IPS-18a (cell line): ENCODE measurements around the gene ADCY3.

Experiments used
- H3K27ac ChIP-seq: one replicate; pipeline ENCODE4 v1.5.1; 2013; ENCODE audit warnings: low read length
- H3K27me3 ChIP-seq: one replicate; pipeline ENCODE4 v1.6.1; 2013; ENCODE audit warnings: mild to moderate bottlenecking, low read length; ENCODE audit not compliant: control insufficient read depth, insufficient read depth
- H3K36me3 ChIP-seq: one replicate; pipeline ENCODE4 v1.6.1; 2013; ENCODE audit warnings: low read depth, low read length; ENCODE audit not compliant: control insufficient read depth
- H3K4me1 ChIP-seq: one replicate; pipeline ENCODE4 v1.6.1; 2013; ENCODE audit warnings: low read depth, low read length; ENCODE audit not compliant: control insufficient read depth
- H3K4me3 ChIP-seq: one replicate; pipeline ENCODE4 v1.5.1; 2013; ENCODE audit warnings: low read length
- H3K9ac ChIP-seq: one replicate; pipeline ENCODE4 v1.6.1; 2013; ENCODE audit warnings: mild to moderate bottlenecking, low read length, moderate library complexity
- H3K9me3 ChIP-seq: one replicate; pipeline ENCODE4 v1.6.1; 2013; ENCODE audit warnings: low read depth, low read length; ENCODE audit not compliant: control insufficient read depth

The ADCY3 gene

DNA sequence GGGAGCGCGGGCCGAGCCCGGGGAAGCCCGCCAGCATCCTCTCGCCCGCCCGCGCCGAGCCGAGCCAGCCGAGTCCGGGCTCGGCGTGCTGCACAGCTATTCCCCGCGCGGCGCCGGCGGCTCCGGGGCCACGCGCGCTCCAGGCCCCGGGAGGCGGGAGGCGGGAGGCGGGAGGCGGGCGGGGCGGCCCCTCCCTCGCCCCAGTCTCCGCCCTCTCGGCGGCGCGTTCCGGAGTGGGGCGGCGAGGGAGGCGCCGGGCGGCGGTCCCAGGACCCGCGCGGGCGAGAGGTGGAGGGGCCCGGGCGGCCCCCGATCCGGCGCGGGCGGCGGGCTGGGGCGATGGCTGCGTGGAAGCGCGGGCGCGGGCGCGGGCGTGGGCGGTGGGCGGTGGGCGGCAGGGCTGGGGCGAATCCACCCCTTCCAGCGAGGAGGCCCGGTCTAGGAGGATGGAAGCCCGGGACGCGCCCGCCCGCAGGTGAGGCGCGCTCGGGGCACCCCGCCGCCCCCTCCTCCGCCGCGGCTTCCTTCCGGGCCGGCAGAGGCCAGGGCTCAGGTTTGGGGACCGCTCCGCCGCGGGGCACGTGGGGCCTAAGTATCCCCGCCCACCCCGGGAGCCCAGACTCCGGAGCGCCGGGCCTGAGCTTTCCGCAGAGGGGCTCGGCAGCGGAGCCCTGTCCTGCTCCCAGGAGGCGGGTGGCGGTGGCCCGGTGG is at the start of gene ADCY3:
TSS of gene ADCY3 (minus strand) at position 140 of the 711 bp plus-strand sequence. CDS start 1,250 bp downstream, outside the sequence.
- H3K27me3 ChIP-seq, result peaks cover 5% of the 10 kb centered on the region
- H3K27ac ChIP-seq, result no peak within 1 kb of the TSS
- peak within 1 kb of the TSS; percentile 24 for H3K9ac ChIP-seq
- H3K4me1 ChIP-seq, result no peaks in the 10 kb centered on the region
- H3K9me3 ChIP-seq, result no peaks in the 10 kb centered on the region
- H3K36me3 ChIP-seq, result no peaks in the 10 kb centered on the region
- peak within 1 kb of the TSS; percentile 52 for H3K4me3 ChIP-seq

- H3K4me1 ChIP-seq, result peaks cover 7% of the 10 kb centered on the region
- no peaks in the 10 kb centered on the region for H3K27me3 ChIP-seq
- no peak overlapping the region for H3K9ac ChIP-seq
- no peak overlapping the region for H3K4me3 ChIP-seq
- no peaks in the 10 kb centered on the region for H3K9me3 ChIP-seq
- peaks cover 16% of the 10 kb centered on the region for H3K36me3 ChIP-seq
- no peak overlapping the region for H3K27ac ChIP-seq
Measured at GRCh38 chr2:24969784-24970183, 49.7 kb upstream of the ADCY3 start.

DNA sequence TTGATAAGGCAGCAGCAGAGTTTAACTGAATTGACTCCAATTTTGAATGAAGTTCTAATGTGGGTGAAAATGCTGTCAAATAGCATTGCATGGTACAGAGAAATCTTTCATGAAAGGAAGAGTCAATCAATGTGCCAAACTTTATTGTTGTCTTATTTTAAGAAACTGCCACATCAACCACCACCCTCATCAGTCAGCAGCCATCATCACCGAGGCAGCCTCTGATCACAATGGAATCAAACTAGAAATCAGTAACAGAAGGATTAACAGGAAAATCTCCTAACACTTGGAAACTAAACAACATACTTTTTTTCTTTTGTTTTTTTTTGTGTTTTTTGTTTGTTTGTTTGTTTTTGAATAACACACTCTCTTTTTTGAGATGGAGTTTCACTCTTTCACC is 41.9 kb upstream of the ADCY3 start:
- no peaks in the 10 kb centered on the region for H3K4me1 ChIP-seq
- peaks cover 24% of the 10 kb centered on the region for H3K36me3 ChIP-seq
- no peaks in the 10 kb centered on the region for H3K27me3 ChIP-seq
- H3K4me3 ChIP-seq, result no peak overlapping the region
- H3K9ac ChIP-seq, result no peak overlapping the region
- no peak overlapping the region for H3K27ac ChIP-seq
- H3K9me3 ChIP-seq, result no peaks in the 10 kb centered on the region

DNA sequence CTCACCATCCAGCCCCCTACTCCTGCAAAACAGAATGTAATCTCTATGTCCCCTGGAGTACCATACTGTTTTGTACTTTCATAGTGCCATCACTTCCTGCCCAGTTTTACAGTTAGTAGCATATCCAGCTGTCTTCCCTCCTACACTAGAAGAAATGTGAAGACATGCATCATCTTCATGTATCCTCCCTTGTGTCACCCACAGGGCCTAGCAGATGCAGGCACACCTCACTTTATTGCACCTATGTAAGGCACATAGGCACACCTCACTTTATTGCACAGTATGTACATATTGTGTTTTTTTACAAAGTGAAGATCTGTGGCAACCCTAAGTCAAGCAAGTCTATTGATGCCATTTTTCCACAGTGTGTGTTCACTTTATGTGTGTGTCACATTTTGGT is 39.7 kb upstream of the ADCY3 start:
- no peaks in the 10 kb centered on the region for H3K4me1 ChIP-seq
- peaks cover 28% of the 10 kb centered on the region for H3K36me3 ChIP-seq

GRCh38 chr2:24958411-24958935 is 38.4 kb upstream of the ADCY3 start:
- H3K4me1 ChIP-seq, result no peaks in the 10 kb centered on the region

More for the DNA sequence above, 39.7 kb upstream of the ADCY3 start:
- H3K27me3 ChIP-seq, result no peaks in the 10 kb centered on the region
- H3K9me3 ChIP-seq, result no peaks in the 10 kb centered on the region
- no peak overlapping the region for H3K4me3 ChIP-seq
- no peak overlapping the region for H3K27ac ChIP-seq
- no peak overlapping the region for H3K9ac ChIP-seq

GRCh38 chr2:24957976-24958375 is 37.9 kb upstream of the ADCY3 start:
- Histone ChIP-seq H3K36me3 (peaks cover 24% of the 10 kb centered on the region), H3K27me3 (no peaks in the 10 kb centered on the region), H3K4me1 (no peaks in the 10 kb centered on the region), H3K27ac (no peak overlapping the region), H3K4me3 (no peak overlapping the region), H3K9ac (no peak overlapping the region), H3K9me3 (no peaks in the 10 kb centered on the region)

More at GRCh38 chr2:24958411-24958935, 38.4 kb upstream of the ADCY3 start:
- Histone ChIP-seq H3K4me3 (no peak overlapping the region), H3K27ac (no peak overlapping the region), H3K36me3 (peaks cover 24% of the 10 kb centered on the region), H3K27me3 (no peaks in the 10 kb centered on the region), H3K9ac (no peak overlapping the region), H3K9me3 (no peaks in the 10 kb centered on the region)

DNA sequence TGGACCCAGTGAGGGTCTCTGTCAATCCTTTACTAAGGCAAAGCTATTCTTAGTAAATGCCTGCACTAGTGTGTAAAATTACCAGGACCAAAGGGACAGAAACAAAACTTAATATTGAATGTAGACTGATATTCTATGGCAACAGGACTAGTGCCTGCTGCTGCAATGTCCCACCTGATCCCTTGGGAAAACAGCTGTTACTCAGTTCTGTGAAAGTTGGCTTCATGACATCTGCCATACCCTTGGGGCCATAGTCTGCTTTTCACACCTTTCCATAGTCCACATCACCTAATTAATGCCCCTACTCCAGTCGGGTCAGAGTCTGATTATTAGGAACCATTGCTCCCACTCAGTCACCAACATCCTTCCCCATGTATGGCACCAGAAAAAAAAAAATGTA is 37.2 kb upstream of the ADCY3 start:
- Histone ChIP-seq H3K9ac (no peak overlapping the region), H3K4me3 (no peak overlapping the region), H3K9me3 (no peaks in the 10 kb centered on the region), H3K27me3 (no peaks in the 10 kb centered on the region), H3K27ac (no peak overlapping the region), H3K36me3 (peaks cover 26% of the 10 kb centered on the region), H3K4me1 (no peaks in the 10 kb centered on the region)

DNA sequence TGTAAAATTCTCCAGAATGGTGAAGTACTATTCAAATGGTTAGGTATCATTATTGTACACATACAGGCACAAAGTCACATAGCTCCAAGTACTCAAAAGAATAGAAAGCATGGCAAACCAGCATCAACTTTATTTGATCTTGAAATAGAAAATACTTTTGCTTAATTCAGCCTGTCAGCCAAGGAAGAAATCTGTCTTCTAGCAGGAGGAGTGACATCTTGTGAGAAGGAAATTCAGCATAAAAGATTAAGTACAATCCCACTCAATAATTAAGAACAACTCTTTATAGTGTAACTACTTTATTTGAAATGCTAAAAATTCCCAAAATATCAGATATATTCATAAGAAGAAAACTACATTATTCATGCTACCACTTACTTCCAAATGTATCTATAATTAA is 35.9 kb upstream of the ADCY3 start:
- Histone ChIP-seq H3K9ac (no peak overlapping the region), H3K27me3 (no peaks in the 10 kb centered on the region), H3K4me3 (no peak overlapping the region), H3K4me1 (no peaks in the 10 kb centered on the region), H3K36me3 (peaks cover 33% of the 10 kb centered on the region), H3K27ac (no peak overlapping the region), H3K9me3 (no peaks in the 10 kb centered on the region)

DNA sequence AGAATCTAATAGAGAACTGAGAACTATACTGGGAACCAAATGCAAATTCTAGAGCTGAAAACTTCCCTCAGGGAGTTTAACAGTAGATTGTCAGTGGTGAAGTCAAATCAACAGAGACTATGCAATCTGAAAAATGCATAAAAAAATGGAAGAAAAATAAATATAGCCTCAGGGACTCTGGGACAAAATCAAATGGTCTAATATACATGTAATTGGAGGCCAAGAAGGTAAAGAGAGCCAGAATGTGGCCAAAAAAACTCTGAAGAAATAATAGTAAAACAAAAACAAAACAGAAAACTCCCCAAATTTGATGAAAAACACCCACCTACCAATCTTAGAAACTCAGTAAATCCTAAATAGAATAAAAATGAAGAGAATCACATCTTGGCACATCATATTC is 35.2 kb upstream of the ADCY3 start:
- H3K4me1 ChIP-seq, result no peaks in the 10 kb centered on the region
- H3K4me3 ChIP-seq, result no peak overlapping the region
- H3K9me3 ChIP-seq, result no peaks in the 10 kb centered on the region
- H3K36me3 ChIP-seq, result peaks cover 35% of the 10 kb centered on the region
- no peak overlapping the region for H3K27ac ChIP-seq
- no peak overlapping the region for H3K9ac ChIP-seq
- H3K27me3 ChIP-seq, result no peaks in the 10 kb centered on the region

- Histone ChIP-seq H3K36me3 (peaks cover 27% of the 10 kb centered on the region), H3K27me3 (no peaks in the 10 kb centered on the region), H3K9ac (no peak overlapping the region), H3K4me3 (no peak overlapping the region), H3K9me3 (no peaks in the 10 kb centered on the region), H3K4me1 (no peaks in the 10 kb centered on the region), H3K27ac (no peak overlapping the region)
Measured at GRCh38 chr2:24950102-24950501, 30.1 kb upstream of the ADCY3 start.

- no peaks in the 10 kb centered on the region for H3K9me3 ChIP-seq
- no peak overlapping the region for H3K27ac ChIP-seq
- H3K4me1 ChIP-seq, result no peaks in the 10 kb centered on the region
- no peak overlapping the region for H3K4me3 ChIP-seq
- no peak overlapping the region for H3K9ac ChIP-seq
- no peaks in the 10 kb centered on the region for H3K27me3 ChIP-seq
- H3K36me3 ChIP-seq, result peaks cover 27% of the 10 kb centered on the region
Measured at GRCh38 chr2:24948506-24948905, 28.5 kb upstream of the ADCY3 start.

DNA sequence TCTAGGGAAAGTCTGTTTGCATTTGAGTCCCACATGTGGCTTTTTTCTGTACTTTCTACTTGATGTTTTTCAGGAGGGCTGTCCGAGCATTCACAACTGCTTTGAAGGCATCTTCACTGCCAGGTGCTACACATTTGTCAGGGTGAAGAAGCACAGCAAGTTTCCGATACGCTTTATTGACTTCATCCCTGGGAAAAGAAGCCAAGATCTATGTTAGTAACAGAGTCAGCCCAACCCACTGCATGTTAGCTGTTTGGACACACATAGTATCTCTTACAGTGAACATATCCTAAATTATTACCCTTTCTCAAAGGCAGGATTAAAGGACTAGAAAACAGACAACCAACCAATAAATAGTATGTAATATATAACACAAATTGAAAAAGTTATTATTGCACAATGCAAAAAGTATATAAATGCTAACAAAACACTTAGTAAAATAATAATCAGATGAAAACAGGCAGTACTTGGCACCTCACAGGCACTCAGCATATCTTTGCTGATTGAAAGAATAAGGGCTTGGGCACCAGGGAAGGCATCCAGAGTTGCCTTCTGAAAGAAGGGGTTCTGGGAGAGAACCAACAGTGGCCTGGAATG is 27.6 kb upstream of the ADCY3 start:
- Histone ChIP-seq H3K4me3 (no peak overlapping the region), H3K36me3 (peaks cover 27% of the 10 kb centered on the region), H3K27ac (no peak overlapping the region), H3K9ac (no peak overlapping the region), H3K9me3 (no peaks in the 10 kb centered on the region), H3K27me3 (no peaks in the 10 kb centered on the region), H3K4me1 (no peaks in the 10 kb centered on the region)
